ENCODE results near the gene MACROD1. TPM values are rescaled to one million over a fixed set of nuclear protein-coding genes. Genes with fewer than 3 reads are reported as not detected.
A peak's percentile ranks its signal among the peaks of the same experiment; 100 is the strongest.

MACROD1 gene
- total RNA-seq, 2 experiments from 2014 or later: 14.4 to 14.6 TPM

DNA sequence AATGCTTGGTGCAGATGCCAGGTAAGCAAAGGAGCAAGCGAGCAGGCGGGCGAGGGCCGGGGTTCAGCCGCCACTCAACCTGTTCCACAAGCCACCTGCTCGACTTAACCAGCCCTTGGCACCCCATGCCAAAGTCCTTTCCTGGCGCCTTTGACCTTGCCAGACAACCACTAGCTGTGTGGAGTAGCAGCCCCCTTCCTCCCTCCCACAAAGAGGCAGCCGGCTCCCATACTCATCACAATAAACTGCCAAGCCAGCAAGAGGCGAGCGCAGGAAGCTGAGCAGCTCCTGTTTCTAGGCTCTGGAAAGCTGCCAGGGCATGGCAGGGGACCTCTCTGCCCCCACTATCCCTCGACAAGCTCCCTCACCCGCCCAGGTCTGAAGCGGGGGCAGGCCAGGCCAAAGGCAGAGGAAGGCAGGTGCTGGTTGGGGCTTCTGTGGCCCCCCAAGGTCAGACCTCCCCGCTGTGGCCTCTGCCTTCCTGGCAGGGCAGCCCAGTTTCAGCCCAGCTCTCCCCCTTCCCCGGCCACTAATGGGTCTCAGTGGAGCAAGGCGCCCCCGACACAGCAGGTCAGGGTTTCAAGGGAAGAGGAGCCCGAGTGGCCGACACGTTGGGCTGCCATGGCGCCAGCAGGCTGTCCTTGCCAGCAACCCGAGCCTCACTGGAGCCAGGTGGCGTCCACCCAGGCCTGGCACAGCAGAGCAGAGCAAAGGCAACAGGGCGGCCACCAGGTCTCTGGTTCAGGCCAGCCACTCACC lies 15.3 kb downstream of the MACROD1 start:
- no peaks in the 10 kb centered on the region for H3K36me3 Mint-ChIP-seq (ENCODE audit: low read depth)
- ChIA-PET CTCF (interaction anchor here (0.8 to 5.0 kb wide), 5 partner anchors 15 to 383 kb away, joined by 3 to 82 read pairs (median 4); partner anchors contain the start of genes MACROD1 and MARK2), POLR2A (no interaction called here)
- no peaks in the 10 kb centered on the region for H3K9me3 Mint-ChIP-seq (ENCODE audit: insufficient read depth)
- H3K4me3 Mint-ChIP-seq: no peak overlapping the region
- peaks cover 3% of the 10 kb centered on the region for H3K27me3 Mint-ChIP-seq (ENCODE audit: low read depth)
- DNase-seq (no peak), ATAC-seq (no peak)
- H3K4me1 Mint-ChIP-seq (ENCODE audit: low read depth): peaks cover 8% of the 10 kb centered on the region
- no peak overlapping the region for H3K27ac Mint-ChIP-seq

DNA sequence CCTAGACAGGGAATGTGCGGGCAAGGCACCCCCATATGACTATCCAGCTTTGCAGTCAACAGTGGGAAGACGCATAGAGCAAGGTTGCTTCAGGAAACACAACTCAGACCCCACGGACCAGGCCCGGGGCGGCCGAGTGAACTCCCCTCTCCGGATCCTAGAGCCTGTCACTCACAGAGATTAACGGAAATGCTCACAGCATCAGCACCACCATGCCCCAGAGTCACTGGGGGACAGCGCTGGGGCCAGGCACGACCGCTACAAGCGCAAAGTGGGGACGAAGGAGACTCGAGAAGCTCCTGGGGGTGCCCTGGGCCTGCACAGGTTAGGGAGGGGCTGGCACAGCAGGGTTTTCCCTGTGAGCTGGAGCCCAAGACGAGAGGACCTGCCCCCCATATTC lies 15.9 kb downstream of the MACROD1 start:
- no peaks in the 10 kb centered on the region for H3K9me3 Mint-ChIP-seq (ENCODE audit: insufficient read depth)
- no peak overlapping the region for H3K27ac Mint-ChIP-seq

DNA sequence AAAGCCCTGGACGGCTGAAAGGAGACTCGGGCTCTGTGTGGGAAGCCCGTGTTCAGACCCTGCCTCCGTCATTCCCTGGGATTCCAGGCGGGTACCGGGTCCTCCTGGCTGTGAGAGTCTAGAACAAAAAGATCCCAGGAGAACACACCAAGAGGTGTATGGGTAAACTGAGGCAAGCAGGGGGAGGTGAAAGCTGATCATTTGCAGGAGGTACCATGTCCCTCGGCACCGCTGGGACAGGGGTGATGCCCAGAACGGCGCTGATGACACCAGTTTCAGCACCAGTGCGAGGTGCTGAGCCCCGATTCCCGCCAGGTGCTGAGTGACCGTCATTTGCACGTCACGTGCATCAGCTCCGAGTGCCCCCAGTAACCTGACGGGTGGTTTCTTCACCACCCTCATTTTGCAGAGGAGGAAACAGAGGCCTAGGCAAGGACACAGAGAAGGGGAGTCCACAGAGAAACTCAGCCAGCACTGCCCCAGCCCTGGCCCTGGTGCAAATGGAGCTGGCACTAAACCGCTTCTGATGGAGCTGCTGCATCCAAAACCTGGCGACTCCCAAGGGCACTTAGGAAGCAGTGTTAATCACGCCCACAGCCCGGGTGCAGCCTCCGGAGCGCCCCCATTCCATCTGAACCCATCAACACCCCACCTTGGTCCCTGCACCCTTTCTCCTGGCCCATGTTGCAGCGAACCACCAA lies 16.8 kb downstream of the MACROD1 start:
- ChIA-PET CTCF (interaction anchor here (0.8 to 5.0 kb wide), 10 partner anchors 17 to 312 kb away, joined by 3 to 82 read pairs (median 4); partner anchors contain the start of gene MARK2), POLR2A (no interaction called here)
- no peaks in the 10 kb centered on the region for H3K9me3 Mint-ChIP-seq (ENCODE audit: insufficient read depth)
- peaks cover 6% of the 10 kb centered on the region for H3K4me1 Mint-ChIP-seq (ENCODE audit: low read depth)
- H3K27ac Mint-ChIP-seq: no peak overlapping the region
- peaks cover under 1% of the 10 kb centered on the region for H3K27me3 Mint-ChIP-seq (ENCODE audit: low read depth)
- no peak overlapping the region for H3K4me3 Mint-ChIP-seq
- H3K36me3 Mint-ChIP-seq (ENCODE audit: low read depth): no peaks in the 10 kb centered on the region
- ATAC-seq: no peak
- no peak for DNase-seq

More for the DNA sequence above, 15.9 kb downstream of the MACROD1 start:
- Mint-ChIP-seq H3K27me3 (ENCODE audit: low read depth) (peaks cover 3% of the 10 kb centered on the region), H3K4me1 (ENCODE audit: low read depth) (peaks cover 8% of the 10 kb centered on the region), H3K36me3 (ENCODE audit: low read depth) (no peaks in the 10 kb centered on the region), H3K4me3 (no peak overlapping the region)
- DNase-seq (no peak), ATAC-seq (no peak)
- CTCF ChIA-PET: interaction anchor here (0.8 to 5.0 kb wide), 8 partner anchors 16 to 313 kb away, joined by 3 to 82 read pairs (median 4); partner anchors contain the start of genes MACROD1 and MARK2
- POLR2A ChIA-PET: no interaction called here

DNA sequence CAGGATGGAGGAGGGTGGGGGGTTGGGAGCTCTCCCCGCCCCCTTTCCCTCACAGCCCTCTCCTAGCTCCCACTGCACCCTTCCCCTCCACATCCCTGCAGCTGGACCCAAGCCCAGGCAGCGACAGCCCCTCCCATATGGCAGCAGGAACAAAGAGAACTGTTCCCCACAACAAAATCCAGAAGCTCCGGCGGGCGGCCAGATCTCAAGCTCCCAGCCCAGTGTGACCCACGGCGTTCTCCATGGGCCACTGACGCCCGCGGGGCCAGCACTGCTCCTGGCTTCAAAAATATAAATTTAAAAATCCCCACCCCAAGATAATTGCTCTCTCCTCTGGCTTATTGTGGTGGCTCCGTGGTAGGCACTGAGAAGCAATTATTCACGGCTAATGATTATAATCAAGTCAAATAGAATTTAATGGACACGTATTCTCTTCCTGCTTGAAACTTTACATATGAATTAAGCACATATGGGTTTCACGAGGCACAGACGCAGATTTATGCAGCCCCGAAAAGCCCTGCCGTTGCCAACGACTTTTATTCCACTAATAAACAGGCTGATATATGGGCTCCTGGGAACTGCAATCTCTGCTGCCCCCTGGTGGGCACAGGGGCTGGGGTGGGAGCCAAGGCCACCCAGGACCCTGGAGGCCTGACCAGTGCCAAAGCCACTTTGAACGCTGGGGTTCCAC lies 17.5 kb downstream of the MACROD1 start:
- no peaks in the 10 kb centered on the region for H3K36me3 Mint-ChIP-seq (ENCODE audit: low read depth)
- H3K9me3 Mint-ChIP-seq (ENCODE audit: insufficient read depth): no peaks in the 10 kb centered on the region
- peak; percentile 59 for ATAC-seq
- H3K27ac Mint-ChIP-seq: no peak overlapping the region
- H3K4me1 Mint-ChIP-seq (ENCODE audit: low read depth): peaks cover 11% of the 10 kb centered on the region
- no peaks in the 10 kb centered on the region for H3K27me3 Mint-ChIP-seq (ENCODE audit: low read depth)
- peak; percentile 77 for DNase-seq
- POLR2A ChIA-PET: interaction anchor here (0.7 kb wide), 1 partner anchor 148 kb away, joined by 3 read pairs; no protein-coding TSS in a partner anchor
- no peak overlapping the region for H3K4me3 Mint-ChIP-seq
- CTCF ChIA-PET: interaction anchor here (0.8 to 1.8 kb wide), 7 partner anchors 15 to 315 kb away, joined by 3 to 28 read pairs (median 5); no protein-coding TSS in a partner anchor

DNA sequence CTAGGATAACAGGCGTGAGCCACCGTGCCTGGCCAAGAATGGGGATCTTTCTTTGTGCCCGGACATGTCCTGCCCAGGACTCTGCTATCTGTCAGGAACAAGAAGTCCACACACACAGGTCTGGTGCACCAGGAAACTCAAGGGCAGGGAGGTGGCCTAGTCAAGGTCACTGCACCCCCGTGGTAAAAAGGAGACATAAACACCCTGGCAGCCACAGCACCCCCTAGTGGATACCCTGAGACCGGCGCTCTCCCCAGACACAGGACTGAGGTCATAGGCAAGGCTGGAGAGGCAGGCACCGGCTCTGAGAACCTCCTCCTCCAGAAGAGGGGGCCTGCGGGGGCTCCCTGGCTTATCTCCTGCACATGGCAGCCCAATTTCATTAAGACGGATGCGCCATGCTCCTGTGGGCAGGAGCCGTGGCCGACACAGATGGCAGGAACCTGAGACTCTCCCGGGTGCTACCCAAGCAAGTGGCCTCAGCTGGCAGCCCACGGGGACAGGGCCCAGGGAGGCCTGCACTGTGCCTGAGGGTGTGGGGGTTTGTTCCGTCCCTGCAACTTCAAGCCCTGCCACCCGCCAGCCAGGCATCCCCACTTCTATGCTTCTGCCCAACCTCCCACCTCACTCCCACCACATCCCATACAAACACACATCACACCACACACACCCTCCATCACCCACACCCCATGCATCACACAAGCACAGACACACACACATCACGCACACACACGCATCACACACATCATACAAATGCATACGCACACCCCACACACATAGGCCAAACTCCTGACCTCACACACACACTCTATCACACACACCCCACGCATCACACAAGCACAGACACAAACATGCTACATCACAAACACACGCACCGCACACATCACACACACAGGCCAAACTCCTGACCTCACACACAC lies 19.6 kb downstream of the MACROD1 start:
- CTCF ChIA-PET: interaction anchor here (0.8 to 1.8 kb wide), 3 partner anchors 9 to 150 kb away, joined by 3 to 8 read pairs (median 3); no protein-coding TSS in a partner anchor

DNA sequence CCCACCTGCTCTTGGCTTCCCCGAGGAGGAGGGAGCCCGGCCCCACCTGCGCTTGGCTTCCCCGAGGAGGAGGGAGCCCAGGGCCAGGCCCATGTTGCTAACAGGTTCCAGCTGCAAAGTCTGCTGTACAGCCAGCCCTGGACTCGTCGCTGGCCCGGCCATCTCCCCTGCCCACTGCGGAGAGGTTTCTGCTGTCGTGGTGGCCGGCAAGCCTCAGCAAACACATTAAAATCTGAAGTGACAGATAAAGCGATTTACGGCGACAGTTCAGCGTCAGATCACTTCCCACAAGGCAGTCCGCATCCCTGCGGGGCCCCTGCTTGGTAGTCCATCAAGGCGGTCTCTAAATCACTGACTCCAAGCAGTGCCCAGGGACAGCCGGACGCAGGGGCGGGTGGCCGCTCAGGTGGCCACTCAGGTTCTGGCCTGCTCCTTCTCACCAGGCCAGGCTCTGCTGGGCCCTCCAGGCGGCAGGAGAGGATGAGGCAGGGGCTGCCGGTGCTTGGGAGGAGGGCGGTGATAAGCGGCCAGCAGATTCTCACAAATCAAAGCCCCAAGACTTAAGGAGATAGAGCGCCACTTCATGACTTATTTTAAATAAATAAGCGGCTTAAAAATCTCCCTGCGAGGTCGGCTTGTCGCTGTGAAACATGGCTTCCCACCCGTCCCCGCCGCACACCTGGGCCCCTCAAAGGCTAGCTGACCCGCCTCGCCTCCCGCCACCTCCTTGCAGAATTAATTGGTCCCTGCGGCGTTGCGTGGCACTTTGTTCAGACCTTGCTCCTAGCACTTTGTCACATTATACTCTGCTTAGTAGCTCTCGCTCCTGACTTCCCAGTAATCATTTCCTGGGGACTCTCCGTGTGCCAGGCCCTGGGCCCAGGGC lies 21.1 kb downstream of the MACROD1 start:
- POLR2A ChIA-PET: no interaction called here
- Mint-ChIP-seq H3K9me3 (ENCODE audit: insufficient read depth) (no peaks in the 10 kb centered on the region), H3K4me3 (no peak overlapping the region), H3K27me3 (ENCODE audit: low read depth) (no peaks in the 10 kb centered on the region), H3K4me1 (ENCODE audit: low read depth) (peaks cover 11% of the 10 kb centered on the region), H3K36me3 (ENCODE audit: low read depth) (no peaks in the 10 kb centered on the region), H3K27ac (no peak overlapping the region)
- CTCF ChIA-PET: interaction anchor here (0.8 to 1.8 kb wide), 5 partner anchors 8 to 309 kb away, joined by 3 to 8 read pairs (median 4); no protein-coding TSS in a partner anchor
- DNase-seq: no peak
- ATAC-seq: no peak

More for the DNA sequence above, 19.6 kb downstream of the MACROD1 start:
- Mint-ChIP-seq H3K4me1 (ENCODE audit: low read depth) (peaks cover 11% of the 10 kb centered on the region), H3K36me3 (ENCODE audit: low read depth) (no peaks in the 10 kb centered on the region), H3K4me3 (no peak overlapping the region), H3K27me3 (ENCODE audit: low read depth) (no peaks in the 10 kb centered on the region), H3K9me3 (ENCODE audit: insufficient read depth) (no peaks in the 10 kb centered on the region), H3K27ac (peak overlapping the region; percentile 8)
- peak; percentile 87 for ATAC-seq
- POLR2A ChIA-PET: no interaction called here
- peak; percentile 83 for DNase-seq

DNA sequence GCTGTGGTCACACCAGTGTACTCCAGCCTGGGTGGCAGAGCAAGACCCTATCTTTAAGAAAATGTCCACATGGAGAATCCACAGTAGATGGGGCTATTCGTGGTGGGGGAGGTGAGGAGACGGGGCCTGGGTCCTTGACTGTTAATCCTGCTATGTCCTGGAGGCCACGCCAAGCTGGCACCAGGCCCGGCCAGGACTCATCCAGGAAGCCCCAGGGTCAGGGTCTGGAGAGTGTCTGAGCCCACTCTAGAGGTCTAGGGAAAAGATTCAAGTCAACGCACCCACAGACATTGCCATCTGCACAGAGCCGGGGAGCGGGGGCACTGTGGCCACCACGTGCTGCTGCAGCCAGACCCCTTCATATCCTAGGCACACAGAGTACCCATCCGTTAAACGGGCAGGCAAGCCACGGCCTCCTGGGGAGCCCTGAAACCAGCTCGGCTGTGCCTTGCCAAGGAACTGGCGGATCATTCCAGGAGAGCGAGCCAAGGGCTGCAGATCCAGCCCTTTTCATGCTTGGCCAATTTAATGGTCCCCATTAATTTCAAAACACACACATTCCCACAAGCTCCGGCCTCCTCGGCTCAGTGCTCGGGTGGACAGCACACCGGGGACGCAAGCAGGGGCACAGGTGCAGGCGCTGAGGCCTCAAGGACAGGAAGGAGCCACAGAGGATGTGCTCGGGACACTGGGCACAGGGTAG lies 24.7 kb downstream of the MACROD1 start:
- POLR2A ChIA-PET: no interaction called here
- ATAC-seq (no peak), DNase-seq (no peak)
- Mint-ChIP-seq H3K27ac (no peak overlapping the region), H3K9me3 (ENCODE audit: insufficient read depth) (no peaks in the 10 kb centered on the region), H3K27me3 (ENCODE audit: low read depth) (no peaks in the 10 kb centered on the region), H3K36me3 (ENCODE audit: low read depth) (no peaks in the 10 kb centered on the region), H3K4me1 (ENCODE audit: low read depth) (peaks cover 8% of the 10 kb centered on the region), H3K4me3 (no peak overlapping the region)
- CTCF ChIA-PET: no interaction called here

DNA sequence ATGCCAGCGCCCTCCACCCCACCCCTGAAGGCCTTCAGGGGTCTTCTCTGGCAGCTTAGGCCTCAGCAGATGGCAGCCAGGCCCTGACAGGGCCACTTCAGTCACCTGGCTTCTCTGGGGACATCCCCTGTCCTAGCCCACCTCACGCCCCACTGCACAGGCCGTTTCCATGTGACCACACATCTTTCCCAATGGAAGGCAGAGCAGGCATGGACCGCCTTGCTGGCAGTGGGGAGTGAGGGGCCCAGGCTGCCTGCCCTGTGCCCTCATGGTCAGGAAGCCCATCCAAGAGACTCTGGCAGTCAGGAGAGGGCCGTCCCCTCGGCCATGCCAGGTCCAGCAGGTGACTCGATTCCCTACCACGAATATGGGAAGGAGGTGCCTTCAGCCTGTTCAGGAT lies 25.8 kb downstream of the MACROD1 start:
- Mint-ChIP-seq H3K4me3 (no peak overlapping the region), H3K27ac (no peak overlapping the region), H3K9me3 (ENCODE audit: insufficient read depth) (no peaks in the 10 kb centered on the region), H3K27me3 (ENCODE audit: low read depth) (no peaks in the 10 kb centered on the region), H3K36me3 (ENCODE audit: low read depth) (no peaks in the 10 kb centered on the region), H3K4me1 (ENCODE audit: low read depth) (peaks cover 6% of the 10 kb centered on the region)
- ChIA-PET POLR2A (no interaction called here), CTCF (interaction anchor here (0.6 kb wide), 1 partner anchor 333 kb away, joined by 4 read pairs; no protein-coding TSS in a partner anchor)
- DNase-seq (no peak), ATAC-seq (no peak)

DNA sequence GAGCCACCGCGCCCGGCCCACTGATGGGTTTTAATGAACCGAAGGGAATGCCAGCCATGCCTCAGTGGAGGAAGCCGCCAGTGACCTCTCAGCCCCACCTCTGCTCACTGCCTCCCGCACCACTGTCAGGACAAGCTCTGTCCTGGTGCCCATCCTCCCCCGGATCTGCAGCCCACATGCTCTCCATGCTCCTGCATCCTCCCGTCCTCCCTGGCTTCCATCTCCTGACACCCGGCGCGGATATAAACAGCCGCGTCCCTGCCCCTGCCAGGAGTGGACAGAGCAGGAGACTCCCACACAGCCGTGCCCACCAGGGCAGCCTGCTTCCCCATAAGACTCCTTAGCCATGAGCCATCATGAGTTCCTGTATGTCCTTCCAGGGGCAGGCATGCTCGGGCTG lies 26.9 kb downstream of the MACROD1 start:
- ATAC-seq: no peak
- CTCF ChIA-PET: no interaction called here

DNA sequence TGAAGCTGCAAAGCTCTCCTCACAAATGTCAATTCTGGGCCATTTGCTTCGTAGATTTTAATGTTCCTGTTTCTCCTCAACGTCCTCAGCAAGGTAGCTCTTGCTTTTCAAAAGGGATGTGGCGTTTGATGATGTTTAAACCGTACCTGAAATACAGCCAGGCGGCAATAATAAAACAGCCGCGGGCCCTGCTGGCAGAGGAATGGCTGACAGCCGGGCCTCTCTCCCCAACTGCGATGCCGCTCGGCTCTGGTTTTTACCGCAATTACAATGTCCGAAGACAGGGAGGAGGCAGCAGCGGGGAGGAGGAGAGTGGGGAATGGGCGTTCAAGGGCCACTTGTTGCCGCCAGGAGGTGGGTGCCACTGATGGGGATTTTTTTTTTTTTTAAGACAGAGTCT lies 27.5 kb downstream of the MACROD1 start:
- no peaks in the 10 kb centered on the region for H3K36me3 Mint-ChIP-seq (ENCODE audit: low read depth)
- ChIA-PET CTCF (interaction anchor here (0.7 to 1.5 kb wide), 2 partner anchors 15 to 137 kb away, joined by 3 read pairs; no protein-coding TSS in a partner anchor), POLR2A (no interaction called here)
- ATAC-seq (no peak), DNase-seq (no peak)
- no peaks in the 10 kb centered on the region for H3K9me3 Mint-ChIP-seq (ENCODE audit: insufficient read depth)
- H3K4me1 Mint-ChIP-seq (ENCODE audit: low read depth): no peaks in the 10 kb centered on the region
- no peaks in the 10 kb centered on the region for H3K27me3 Mint-ChIP-seq (ENCODE audit: low read depth)
- no peak overlapping the region for H3K27ac Mint-ChIP-seq
- no peak overlapping the region for H3K4me3 Mint-ChIP-seq

More for the DNA sequence above, 26.9 kb downstream of the MACROD1 start:
- no peaks in the 10 kb centered on the region for H3K27me3 Mint-ChIP-seq (ENCODE audit: low read depth)
- H3K9me3 Mint-ChIP-seq (ENCODE audit: insufficient read depth): no peaks in the 10 kb centered on the region
- H3K36me3 Mint-ChIP-seq (ENCODE audit: low read depth): no peaks in the 10 kb centered on the region
- H3K4me1 Mint-ChIP-seq (ENCODE audit: low read depth): peaks cover 4% of the 10 kb centered on the region
- no peak overlapping the region for H3K27ac Mint-ChIP-seq
- POLR2A ChIA-PET: no interaction called here
- no peak for DNase-seq
- no peak overlapping the region for H3K4me3 Mint-ChIP-seq
